Fibroblast of upper back skin (primary cell): ENCODE data around the gene SORCS1.

Experiments used
- DNase-seq: peaks from one replicate; pipeline ENCODE4 v3.0.0-alpha.2; 2013

The SORCS1 gene

GRCh38 chr10:106637873-106638272 lies 526.6 kb downstream of the SORCS1 start:
- DNase-seq: no peak

GRCh38 chr10:106636766-106637491 lies 527.6 kb downstream of the SORCS1 start:
- no peak for DNase-seq

- no peak for DNase-seq
These were observed 528.6 kb downstream of the SORCS1 start for GRCh38 chr10:106635947-106636346.

GRCh38 chr10:106631016-106631702 lies 533.3 kb downstream of the SORCS1 start:
- DNase-seq: no peak

GRCh38 chr10:106626371-106626770 lies 538.1 kb downstream of the SORCS1 start:
- no peak for DNase-seq

- no peak for DNase-seq
These were observed 538.8 kb downstream of the SORCS1 start for GRCh38 chr10:106625751-106626150.

GRCh38 chr10:106619346-106619745 lies 545.2 kb downstream of the SORCS1 start:
- DNase-seq: no peak

GRCh38 chr10:106618646-106619045 lies 545.9 kb downstream of the SORCS1 start:
- DNase-seq: no peak

- DNase-seq: peak; percentile 92
These were observed 549.4 kb downstream of the SORCS1 start for GRCh38 chr10:106615081-106615480.

GRCh38 chr10:106614293-106614692 lies 550.2 kb downstream of the SORCS1 start:
- DNase-seq: no peak

- DNase-seq: no peak
These were observed 552.1 kb downstream of the SORCS1 start for GRCh38 chr10:106612381-106612780.

GRCh38 chr10:106609470-106610266 lies 554.8 kb downstream of the SORCS1 start:
- DNase-seq: no peak

GRCh38 chr10:106608066-106608465 lies 556.4 kb downstream of the SORCS1 start:
- DNase-seq: no peak

GRCh38 chr10:106595281-106595680 lies 569.2 kb downstream of the SORCS1 start:
- no peak for DNase-seq

GRCh38 chr10:106593876-106594275 lies 570.6 kb downstream of the SORCS1 start:
- DNase-seq: no peak

- no peak for DNase-seq
These were observed 572.1 kb downstream of the SORCS1 start for GRCh38 chr10:106592396-106592795.

GRCh38 chr10:106582291-106582690 lies 582.2 kb downstream of the SORCS1 start:
- peak; percentile 29 for DNase-seq

GRCh38 chr10:106577756-106578155 lies 586.8 kb downstream of the SORCS1 start:
- DNase-seq: no peak

GRCh38 chr10:106577266-106577665 lies 587.2 kb downstream of the SORCS1 start:
- DNase-seq: peak; percentile 53

GRCh38 chr10:106576534-106576933 lies 588.0 kb downstream of the SORCS1 start:
- DNase-seq: no peak

- peak; percentile 83 for DNase-seq
These were observed 591.4 kb downstream of the SORCS1 start for GRCh38 chr10:106573106-106573505.

GRCh38 chr10:106571192-106571946 lies 593.1 kb downstream of the SORCS1 start:
- DNase-seq: peak; percentile 56

- DNase-seq: no peak
These were observed 594.2 kb downstream of the SORCS1 start for GRCh38 chr10:106570268-106570667.
